Liver (tissue), 9 donors: Measurements from ENCODE around the gene LMBRD1. TPM values are rescaled to one million over a fixed set of nuclear protein-coding genes. Genes with fewer than 3 reads are reported as not detected.

Experiments used
- DNase-seq: peaks from one replicate; pipeline ENCODE4 v3.0.0-alpha.2; 2017; ENCODE audit warnings: low spot score
- H3K27ac ChIP-seq, 2 donors: one replicate each; pipeline ENCODE4 v1.7.0; 2013; ENCODE audit warnings: inconsistent platforms in 2 of 2, low read length in 2 of 2, control low read depth in 1 of 2, low read depth in 1 of 2, mild to moderate bottlenecking in 1 of 2
- H3K27me3 ChIP-seq, 4 donors: one replicate each; pipeline versions ENCODE4 v1.6.1 to v1.7.0; 2013; ENCODE audit warnings: low read length in 3 of 4, inconsistent platforms in 1 of 4, mild to moderate bottlenecking in 1 of 4, moderate library complexity in 1 of 4; ENCODE audit not compliant: control insufficient read depth in 4 of 4, insufficient read depth in 4 of 4
- H3K36me3 ChIP-seq, 4 donors: one replicate each; pipeline versions ENCODE4 v1.6.1 to v1.7.0; 2013; ENCODE audit warnings: low read length in 3 of 4, mild to moderate bottlenecking in 3 of 4, low read depth in 1 of 4, moderate library complexity in 1 of 4; ENCODE audit not compliant: control insufficient read depth in 4 of 4, insufficient read depth in 3 of 4
- H3K4me1 ChIP-seq, 4 donors: one replicate each; pipeline versions ENCODE4 v1.6.1 to v1.7.0; 2013; ENCODE audit warnings: low read length in 3 of 4, mild to moderate bottlenecking in 3 of 4, moderate library complexity in 1 of 4; ENCODE audit not compliant: control insufficient read depth in 4 of 4, insufficient read depth in 4 of 4
- H3K4me3 ChIP-seq, 3 donors: one replicate each; pipeline versions ENCODE4 v1.6.1 to v1.7.0; 2013; ENCODE audit warnings: low read length in 3 of 3, control low read depth in 1 of 3, low read depth in 1 of 3, mild to moderate bottlenecking in 1 of 3
- H3K9ac ChIP-seq, 2 donors: one replicate each; pipeline ENCODE4 v1.7.0; 2013; ENCODE audit warnings: low read length in 2 of 2, mild to moderate bottlenecking in 2 of 2, moderate library complexity in 2 of 2, control low read depth in 1 of 2, low read depth in 1 of 2
- H3K9me3 ChIP-seq, 4 donors: one replicate each; pipeline versions ENCODE4 v1.6.1 to v1.7.0; 2013; ENCODE audit warnings: low read length in 3 of 4; ENCODE audit not compliant: control insufficient read depth in 4 of 4
- EGR1 ChIP-seq, 2 donors: IDR thresholded peaks; 2 replicates each; pipeline ENCODE4 v1.6.1; 2016 to 2018; ENCODE audit warnings: antibody characterized with exemption in 2 of 2, low read depth in 2 of 2
- FOXA1 ChIP-seq: IDR thresholded peaks from 2 replicates; pipeline ENCODE4 v1.6.1; 2016; ENCODE audit warnings: antibody characterized with exemption
- FOXA2 ChIP-seq: IDR thresholded peaks from 2 replicates; pipeline ENCODE4 v1.6.1; 2016; ENCODE audit warnings: antibody characterized with exemption
- GABPA ChIP-seq, 2 donors: IDR thresholded peaks in 1 of 2; conservative IDR thresholded peaks in 1 of 2; 2 replicates each; pipeline ENCODE4 v1.6.1; 2016; ENCODE audit warnings: antibody characterized with exemption in 2 of 2, mild to moderate bottlenecking in 1 of 2, moderate library complexity in 1 of 2
- HNF4A ChIP-seq, 2 donors: conservative IDR thresholded peaks; 2 replicates each; pipeline ENCODE4 v1.6.1; 2016; ENCODE audit warnings: antibody characterized with exemption in 2 of 2, mild to moderate bottlenecking in 2 of 2
- HNF4G ChIP-seq: IDR thresholded peaks from 2 replicates; pipeline ENCODE4 v1.6.1; 2016; ENCODE audit warnings: antibody characterized with exemption
- JUND ChIP-seq, 2 donors: IDR thresholded peaks; 2 replicates each; pipeline ENCODE4 v1.6.1; 2016; ENCODE audit warnings: antibody characterized with exemption in 2 of 2
- NR2F2 ChIP-seq: IDR thresholded peaks from 2 replicates; pipeline ENCODE4 v1.6.1; 2016; ENCODE audit warnings: antibody characterized with exemption
- RAD21 ChIP-seq, 2 donors: IDR thresholded peaks; 2 replicates each; pipeline ENCODE4 v1.6.1; 2016; ENCODE audit warnings: antibody characterized with exemption in 2 of 2, mild to moderate bottlenecking in 2 of 2
- RXRA ChIP-seq, 2 donors: IDR thresholded peaks; 2 replicates each; pipeline ENCODE4 v1.6.1; 2017 to 2018; ENCODE audit warnings: antibody characterized with exemption in 2 of 2, mild to moderate bottlenecking in 1 of 2
- SP1 ChIP-seq: IDR thresholded peaks from 2 replicates; pipeline ENCODE4 v1.6.1; 2018; ENCODE audit warnings: antibody characterized with exemption, mild to moderate bottlenecking
- TAF1 ChIP-seq: conservative IDR thresholded peaks from 2 replicates; pipeline ENCODE4 v1.6.1; 2016; ENCODE audit warnings: antibody characterized with exemption, mild to moderate bottlenecking
- YY1 ChIP-seq: IDR thresholded peaks from 2 replicates; pipeline ENCODE4 v1.6.1; 2016; ENCODE audit warnings: antibody characterized with exemption, mild to moderate bottlenecking
- WGBS: extraction: QIAGEN DNeasy Blood & Tissue Kit; methylation state at CpG from one replicate; pipeline ENCODE4 v1.1.7; 2013; 5-methylcytosine and 5-hydroxymethylcytosine counted together
- polyA plus RNA-seq, 2 donors: library from polyadenylated mRNA; stranded (reverse) in 1 of 2; unstranded in 1 of 2; fragments of 200-250 nt in 1 of 2; fragments of >200 nt in 1 of 2; fragmentation: Nextera tagmentation in 1 of 2; extraction: Ambion mirVana in 1 of 2; gene quantifications; one replicate each; pipeline versions ENCODE4 v1.2.1 to v1.2.3, GENCODE V29; 2013 to 2015
- total RNA-seq, 2 donors: library from RNA; depleted of rRNA; stranded (reverse); fragments of >200 nt; gene quantifications; one replicate each; pipeline ENCODE4 v1.2.3, GENCODE V29; 2014
- TF ChIP-seq, protein P1 (sequence below): fragments of 150-350 bp; IDR thresholded peaks from 2 replicates; pipeline ENCODE4 v1.5.1; 2017; ENCODE audit warnings: improper control_type of control experiment, low read depth, low read length; ENCODE audit not compliant: missing input control
- TF ChIP-seq, protein P2 (sequence below): IDR thresholded peaks from 2 replicates; pipeline ENCODE4 v1.6.1; 2016; ENCODE audit warnings: antibody characterized with exemption
- TF ChIP-seq, protein P3 (sequence below): IDR thresholded peaks from 2 replicates; pipeline ENCODE4 v1.6.1; 2016; ENCODE audit warnings: antibody characterized with exemption, mild to moderate bottlenecking
- TF ChIP-seq, protein P4 (sequence below): IDR thresholded peaks from 2 replicates; pipeline ENCODE4 v1.6.1; 2016; ENCODE audit warnings: antibody characterized with exemption
- TF ChIP-seq, protein P5 (sequence below): IDR thresholded peaks from 2 replicates; pipeline ENCODE4 v1.6.1; 2016; ENCODE audit warnings: antibody characterized with exemption
- donor health status: healthy.
- donor health status: healthy.
- donor health status: healthy.
- donor health status: healthy.
- donor health status: healthy.

Gene LMBRD1
- total and polyA plus RNA-seq, 4 donors, result 33.2 to 54.5 (median 43.3) TPM

DNA sequence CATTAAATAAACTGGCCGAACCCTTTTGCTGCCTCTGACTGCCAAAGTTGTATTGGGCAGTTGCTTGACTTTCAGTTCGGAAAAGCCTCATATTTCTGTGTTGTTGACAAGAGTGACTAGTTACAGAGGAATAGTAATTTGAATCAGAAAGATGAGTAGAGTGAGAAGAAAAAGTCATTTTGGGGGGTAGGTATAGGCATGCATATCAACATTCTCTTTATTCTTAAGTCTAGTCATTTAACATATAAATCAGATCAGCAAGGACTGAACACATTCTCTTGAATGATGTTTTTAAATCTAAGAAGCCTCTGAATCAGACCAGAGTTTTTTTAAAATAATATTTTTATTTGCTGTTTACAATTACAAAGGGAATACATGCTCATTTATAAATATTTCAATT is 4.9 kb upstream of the LMBRD1 start:
- peaks cover 0 to 4% (median 0%) of the 10 kb centered on the region in 4 donors for H3K4me1 ChIP-seq
- H3K9me3 ChIP-seq, result no peaks in the 10 kb centered on the region
- H3K27me3 ChIP-seq, result no peaks in the 10 kb centered on the region
- H3K27ac ChIP-seq, result no peak overlapping the region
- DNase-seq, result no peak
- no peaks in the 10 kb centered on the region for H3K36me3 ChIP-seq
- no peak overlapping the region for H3K9ac ChIP-seq
- TF ChIP-seq, protein P1, sequence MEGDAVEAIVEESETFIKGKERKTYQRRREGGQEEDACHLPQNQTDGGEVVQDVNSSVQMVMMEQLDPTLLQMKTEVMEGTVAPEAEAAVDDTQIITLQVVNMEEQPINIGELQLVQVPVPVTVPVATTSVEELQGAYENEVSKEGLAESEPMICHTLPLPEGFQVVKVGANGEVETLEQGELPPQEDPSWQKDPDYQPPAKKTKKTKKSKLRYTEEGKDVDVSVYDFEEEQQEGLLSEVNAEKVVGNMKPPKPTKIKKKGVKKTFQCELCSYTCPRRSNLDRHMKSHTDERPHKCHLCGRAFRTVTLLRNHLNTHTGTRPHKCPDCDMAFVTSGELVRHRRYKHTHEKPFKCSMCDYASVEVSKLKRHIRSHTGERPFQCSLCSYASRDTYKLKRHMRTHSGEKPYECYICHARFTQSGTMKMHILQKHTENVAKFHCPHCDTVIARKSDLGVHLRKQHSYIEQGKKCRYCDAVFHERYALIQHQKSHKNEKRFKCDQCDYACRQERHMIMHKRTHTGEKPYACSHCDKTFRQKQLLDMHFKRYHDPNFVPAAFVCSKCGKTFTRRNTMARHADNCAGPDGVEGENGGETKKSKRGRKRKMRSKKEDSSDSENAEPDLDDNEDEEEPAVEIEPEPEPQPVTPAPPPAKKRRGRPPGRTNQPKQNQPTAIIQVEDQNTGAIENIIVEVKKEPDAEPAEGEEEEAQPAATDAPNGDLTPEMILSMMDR, result no peak
- TF ChIP-seq HNF4A (conservative IDR thresholded peaks at IDR 0.05) (no peak), RAD21 (IDR thresholded peaks at IDR 0.05) (no peak), SP1 (no peak), FOXA1 (no peak), EGR1 (IDR thresholded peaks at IDR 0.05; ENCODE audit: low read depth in 2 of 2) (no peak), FOXA2 (no peak), TAF1 (no peak), RXRA (IDR thresholded peaks at IDR 0.05) (no peak), NR2F2 (no peak), GABPA (IDR thresholded peaks at IDR 0.05 in 1 of 2, conservative IDR thresholded peaks at IDR 0.05 in 1 of 2) (no peak), YY1 (no peak), HNF4G (no peak), JUND (IDR thresholded peaks at IDR 0.05) (no peak)
- TF ChIP-seq, protein P2, sequence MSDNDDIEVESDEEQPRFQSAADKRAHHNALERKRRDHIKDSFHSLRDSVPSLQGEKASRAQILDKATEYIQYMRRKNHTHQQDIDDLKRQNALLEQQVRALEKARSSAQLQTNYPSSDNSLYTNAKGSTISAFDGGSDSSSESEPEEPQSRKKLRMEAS, result no peak
- TF ChIP-seq, protein P3, sequence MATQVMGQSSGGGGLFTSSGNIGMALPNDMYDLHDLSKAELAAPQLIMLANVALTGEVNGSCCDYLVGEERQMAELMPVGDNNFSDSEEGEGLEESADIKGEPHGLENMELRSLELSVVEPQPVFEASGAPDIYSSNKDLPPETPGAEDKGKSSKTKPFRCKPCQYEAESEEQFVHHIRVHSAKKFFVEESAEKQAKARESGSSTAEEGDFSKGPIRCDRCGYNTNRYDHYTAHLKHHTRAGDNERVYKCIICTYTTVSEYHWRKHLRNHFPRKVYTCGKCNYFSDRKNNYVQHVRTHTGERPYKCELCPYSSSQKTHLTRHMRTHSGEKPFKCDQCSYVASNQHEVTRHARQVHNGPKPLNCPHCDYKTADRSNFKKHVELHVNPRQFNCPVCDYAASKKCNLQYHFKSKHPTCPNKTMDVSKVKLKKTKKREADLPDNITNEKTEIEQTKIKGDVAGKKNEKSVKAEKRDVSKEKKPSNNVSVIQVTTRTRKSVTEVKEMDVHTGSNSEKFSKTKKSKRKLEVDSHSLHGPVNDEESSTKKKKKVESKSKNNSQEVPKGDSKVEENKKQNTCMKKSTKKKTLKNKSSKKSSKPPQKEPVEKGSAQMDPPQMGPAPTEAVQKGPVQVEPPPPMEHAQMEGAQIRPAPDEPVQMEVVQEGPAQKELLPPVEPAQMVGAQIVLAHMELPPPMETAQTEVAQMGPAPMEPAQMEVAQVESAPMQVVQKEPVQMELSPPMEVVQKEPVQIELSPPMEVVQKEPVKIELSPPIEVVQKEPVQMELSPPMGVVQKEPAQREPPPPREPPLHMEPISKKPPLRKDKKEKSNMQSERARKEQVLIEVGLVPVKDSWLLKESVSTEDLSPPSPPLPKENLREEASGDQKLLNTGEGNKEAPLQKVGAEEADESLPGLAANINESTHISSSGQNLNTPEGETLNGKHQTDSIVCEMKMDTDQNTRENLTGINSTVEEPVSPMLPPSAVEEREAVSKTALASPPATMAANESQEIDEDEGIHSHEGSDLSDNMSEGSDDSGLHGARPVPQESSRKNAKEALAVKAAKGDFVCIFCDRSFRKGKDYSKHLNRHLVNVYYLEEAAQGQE, result no peak
- TF ChIP-seq, protein P4, sequence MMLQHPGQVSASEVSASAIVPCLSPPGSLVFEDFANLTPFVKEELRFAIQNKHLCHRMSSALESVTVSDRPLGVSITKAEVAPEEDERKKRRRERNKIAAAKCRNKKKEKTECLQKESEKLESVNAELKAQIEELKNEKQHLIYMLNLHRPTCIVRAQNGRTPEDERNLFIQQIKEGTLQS, result no peak
- TF ChIP-seq, protein P5, sequence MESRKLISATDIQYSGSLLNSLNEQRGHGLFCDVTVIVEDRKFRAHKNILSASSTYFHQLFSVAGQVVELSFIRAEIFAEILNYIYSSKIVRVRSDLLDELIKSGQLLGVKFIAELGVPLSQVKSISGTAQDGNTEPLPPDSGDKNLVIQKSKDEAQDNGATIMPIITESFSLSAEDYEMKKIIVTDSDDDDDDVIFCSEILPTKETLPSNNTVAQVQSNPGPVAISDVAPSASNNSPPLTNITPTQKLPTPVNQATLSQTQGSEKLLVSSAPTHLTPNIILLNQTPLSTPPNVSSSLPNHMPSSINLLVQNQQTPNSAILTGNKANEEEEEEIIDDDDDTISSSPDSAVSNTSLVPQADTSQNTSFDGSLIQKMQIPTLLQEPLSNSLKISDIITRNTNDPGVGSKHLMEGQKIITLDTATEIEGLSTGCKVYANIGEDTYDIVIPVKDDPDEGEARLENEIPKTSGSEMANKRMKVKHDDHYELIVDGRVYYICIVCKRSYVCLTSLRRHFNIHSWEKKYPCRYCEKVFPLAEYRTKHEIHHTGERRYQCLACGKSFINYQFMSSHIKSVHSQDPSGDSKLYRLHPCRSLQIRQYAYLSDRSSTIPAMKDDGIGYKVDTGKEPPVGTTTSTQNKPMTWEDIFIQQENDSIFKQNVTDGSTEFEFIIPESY, result no peak
- no peak overlapping the region for H3K4me3 ChIP-seq
- 98% methylated on average over 2 of the region's 2 CpGs for WGBS
